B cell (primary cell): ENCODE results near the gene P2RY14. TPM values are rescaled to one million over a fixed set of nuclear protein-coding genes. Genes with fewer than 3 reads are reported as not detected.

Experiments
- ATAC-seq: fragments of 200-7000 bp; cut with Tn5 transposase; one replicate; pipeline ENCODE4 v1.10.0; 2021; ENCODE audit warnings: low read depth, mild to moderate bottlenecking, moderate number of reproducible peaks, moderate library complexity
- CTCF ChIA-PET: fragments of 350-600 bp; sonication (Branson Sonifier 250); formaldehyde crosslinking; loops from one replicate; lab custom pipeline; 2021; ENCODE audit warnings: antibody characterized with exemption, inconsistent platforms; lab: Charles Lee
- POLR2A ChIA-PET: fragments of 350-600 bp; sonication (Branson Sonifier 250); formaldehyde crosslinking; loops from one replicate; lab custom pipeline; 2021; ENCODE audit warnings: antibody characterized with exemption; lab: Charles Lee
- DNase-seq: peaks from one replicate; pipeline ENCODE4 v3.0.0; 2013
- H2AFZ ChIP-seq: 2 replicates; pipeline ENCODE4 v1.6.1; 2012; ENCODE audit warnings: mild to moderate bottlenecking, low read depth, low read length; ENCODE audit not compliant: insufficient read depth, poor library complexity, severe bottlenecking
- H3K27ac ChIP-seq, 2 donors: 1 replicate in 1 of 2; 2 replicates in 1 of 2; pipeline ENCODE4 v1.5.1; 2012 to 2013; ENCODE audit warnings: low read length in 2 of 2, mild to moderate bottlenecking in 2 of 2, moderate library complexity in 1 of 2
- H3K27me3 ChIP-seq, 4 experiments: fragments of 200-600 bp in 1 of 4; sonication (generic) in 1 of 4; replicated peaks in 1 of 4; 1 replicate in 2 of 4; 2 replicates in 2 of 4; pipeline versions ENCODE4 v1.6.1 to v1.7.0; 2013 to 2016; ENCODE audit warnings: low read length in 3 of 4, mild to moderate bottlenecking in 2 of 4, mixed read lengths in 1 of 4, moderate library complexity in 1 of 4; ENCODE audit not compliant: insufficient read depth in 4 of 4, control insufficient read depth in 3 of 4; ENCODE audit errors: control extremely low read depth in 1 of 4
- H3K36me3 ChIP-seq, 2 experiments: replicated peaks in 1 of 2; 1 replicate in 1 of 2; 2 replicates in 1 of 2; pipeline versions ENCODE4 v1.6.1 to v1.7.1; 2013; ENCODE audit warnings: low read length in 1 of 2; ENCODE audit not compliant: insufficient read depth in 2 of 2, control insufficient read depth in 1 of 2; ENCODE audit errors: control extremely low read depth in 1 of 2, extremely low read depth in 1 of 2
- H3K4me1 ChIP-seq, 2 donors: fragments of 200-600 bp in 1 of 2; sonication (generic) in 1 of 2; 1 replicate in 1 of 2; 2 replicates in 1 of 2; pipeline versions ENCODE4 v1.5.1 to v1.6.1; 2013 to 2017; ENCODE audit warnings: low read length in 2 of 2; ENCODE audit not compliant: control insufficient read depth in 2 of 2, insufficient read depth in 2 of 2
- H3K4me2 ChIP-seq: replicated peaks from 2 replicates; pipeline ENCODE3; 2012; ENCODE audit warnings: mild to moderate bottlenecking, low read depth, low read length; ENCODE audit not compliant: poor library complexity, severe bottlenecking
- H3K4me3 ChIP-seq, 5 experiments: fragments of 200-600 bp in 1 of 5; sonication (generic) in 1 of 5; 1 replicate in 3 of 5; 2 replicates in 2 of 5; pipeline versions ENCODE4 v1.5.1 to v1.7.0; 2011 to 2016; ENCODE audit warnings: low read length in 4 of 5, mild to moderate bottlenecking in 4 of 5, low read depth in 2 of 5, control low read depth in 1 of 5, moderate library complexity in 1 of 5; ENCODE audit not compliant: insufficient read depth in 1 of 5; ENCODE audit errors: control extremely low read depth in 1 of 5, extremely low read depth in 1 of 5
- H3K79me2 ChIP-seq: fragments of 200-600 bp; sonication (generic); one replicate; pipeline ENCODE4 v1.6.0; 2016; ENCODE audit warnings: low read length; ENCODE audit not compliant: control insufficient read depth, insufficient read depth
- H3K9ac ChIP-seq: fragments of 200-600 bp; sonication (generic); 2 replicates; pipeline ENCODE4 v1.6.1; 2017; ENCODE audit warnings: mild to moderate bottlenecking, low read length, moderate library complexity
- H3K9me3 ChIP-seq, 3 donors: one replicate each; pipeline versions ENCODE4 v1.6.1 to v1.7.1; 2013; ENCODE audit warnings: low read length in 2 of 3; ENCODE audit not compliant: control insufficient read depth in 2 of 3, insufficient read depth in 1 of 3; ENCODE audit errors: control extremely low read depth in 1 of 3
- H4K20me1 ChIP-seq: 2 replicates; pipeline ENCODE4 v1.6.0; 2012; ENCODE audit warnings: mild to moderate bottlenecking, low read length; ENCODE audit not compliant: insufficient read depth, control insufficient read depth, poor library complexity, severe bottlenecking
- H3K27ac Mint-ChIP-seq: one replicate; pipeline ENCODE4 v1.8.0; 2021; ENCODE audit warnings: mixed read lengths
- H3K27me3 Mint-ChIP-seq: one replicate; pipeline ENCODE4 v1.8.0; 2021; ENCODE audit warnings: mixed read lengths
- H3K4me1 Mint-ChIP-seq: one replicate; pipeline ENCODE4 v1.8.0; 2021; ENCODE audit warnings: mixed read lengths
- H3K4me3 Mint-ChIP-seq: one replicate; pipeline ENCODE4 v1.8.0; 2021; ENCODE audit warnings: mixed read lengths
- H3K9me3 Mint-ChIP-seq: one replicate; pipeline ENCODE4 v1.8.0; 2022; ENCODE audit warnings: mixed read lengths; ENCODE audit not compliant: insufficient read depth
- CTCF ChIP-seq: fragments of 200-600 bp; IDR thresholded peaks from one replicate; pipeline ENCODE4 v1.8.0; 2022; ENCODE audit warnings: antibody characterized with exemption, mild to moderate bottlenecking
- EZH2 ChIP-seq: IDR thresholded peaks from 2 replicates; pipeline ENCODE4 v1.6.1; 2012; ENCODE audit warnings: borderline replicate concordance, low read depth, mild to moderate bottlenecking, moderate library complexity, low read length; ENCODE audit not compliant: insufficient read depth, poor library complexity, severe bottlenecking
- WGBS: methylation state at CpG from one replicate; pipeline ENCODE4 v1.1.5; 2013; ENCODE audit warnings: missing lambda C conversion rate; ENCODE audit not compliant: insufficient coverage; 5-methylcytosine and 5-hydroxymethylcytosine counted together
- intact Hi-C: fragments of 100-400 bp; cut with micrococcal nuclease; formaldehyde crosslinking; loops from one replicate; pipeline ENCODE4 v1.10.0; 2022
- polyA plus RNA-seq: library from polyadenylated mRNA; depleted of rRNA; stranded (reverse); fragments of >200 nt; gene quantifications from 2 replicates; pipeline ENCODE4 v1.2.3, GENCODE V29; 2012
- total RNA-seq, 2 donors: library from RNA; stranded (reverse); fragments of 120-200 nt in 1 of 2; gene quantifications; 1 replicate in 1 of 2; 2 replicates in 1 of 2; pipeline versions ENCODE4 v1.2.3 to v1.2.4, GENCODE V29; 2013 to 2022

Gene P2RY14
- total and polyA plus RNA-seq, 2 donors (not counting 1 experiment from before 2014, with no cell fraction given): 7.0 to 11.3 TPM

- H3K27me3 Mint-ChIP-seq: no peaks in the 10 kb centered on the region
- H3K27ac ChIP-seq: no peak overlapping the region
- no peaks in the 10 kb centered on the region for H4K20me1 ChIP-seq
- ChIA-PET POLR2A (no interaction called here), CTCF (no interaction called here)
- DNase-seq: no peak
- H3K36me3 ChIP-seq: no peaks in the 10 kb centered on the region
- H2AFZ ChIP-seq: no peak overlapping the region
- no peak overlapping the region for H3K4me2 ChIP-seq
- no peak overlapping the region for H3K4me3 ChIP-seq
- ATAC-seq: no peak
- H3K27me3 ChIP-seq: no peaks in the 10 kb centered on the region
- no peak for TF ChIP-seq CTCF
- TF ChIP-seq EZH2: no peak
- no peaks in the 10 kb centered on the region for H3K79me2 ChIP-seq
- no peak overlapping the region for H3K4me3 Mint-ChIP-seq
- no CpG with 5 or more reads among the region's 1 CpG for WGBS
- no peaks in the 10 kb centered on the region for H3K9me3 Mint-ChIP-seq
- intact Hi-C loops: no loop called here
- no peak overlapping the region for H3K27ac Mint-ChIP-seq
- no peaks in the 10 kb centered on the region for H3K4me1 ChIP-seq
- H3K4me1 Mint-ChIP-seq: peaks cover 7% of the 10 kb centered on the region
- no peak overlapping the region for H3K9ac ChIP-seq
- no peaks in the 10 kb centered on the region for H3K9me3 ChIP-seq
Observed at GRCh38 chr3:151322511-151322910, 44.2 kb upstream of the P2RY14 start.

GRCh38 chr3:151321526-151321925 lies 43.2 kb upstream of the P2RY14 start:
- Histone ChIP-seq H3K9me3 (no peaks in the 10 kb centered on the region), H3K27me3 (no peaks in the 10 kb centered on the region), H3K4me1 (no peaks in the 10 kb centered on the region), H2AFZ (no peak overlapping the region), H3K4me2 (no peak overlapping the region), H3K27ac (no peak overlapping the region), H3K79me2 (no peaks in the 10 kb centered on the region), H3K36me3 (no peaks in the 10 kb centered on the region), H4K20me1 (no peaks in the 10 kb centered on the region), H3K4me3 (no peak overlapping the region), H3K9ac (no peak overlapping the region)
- H3K4me3 Mint-ChIP-seq: no peak overlapping the region
- H3K4me1 Mint-ChIP-seq: peaks cover 5% of the 10 kb centered on the region
- ChIA-PET POLR2A (no interaction called here), CTCF (interaction anchor here (1.2 kb wide), 1 partner anchor 94 kb away, joined by 3 read pairs; no protein-coding TSS in a partner anchor)
- TF ChIP-seq CTCF: no peak
- no peaks in the 10 kb centered on the region for H3K27me3 Mint-ChIP-seq
- H3K9me3 Mint-ChIP-seq: no peaks in the 10 kb centered on the region
- intact Hi-C loops: no loop called here
- DNase-seq: no peak
- ATAC-seq: no peak
- H3K27ac Mint-ChIP-seq: no peak overlapping the region
- WGBS: no CpG with 5 or more reads among the region's 1 CpG
